ENCODE measurements around the gene GPC6.

GPC6 gene

DNA sequence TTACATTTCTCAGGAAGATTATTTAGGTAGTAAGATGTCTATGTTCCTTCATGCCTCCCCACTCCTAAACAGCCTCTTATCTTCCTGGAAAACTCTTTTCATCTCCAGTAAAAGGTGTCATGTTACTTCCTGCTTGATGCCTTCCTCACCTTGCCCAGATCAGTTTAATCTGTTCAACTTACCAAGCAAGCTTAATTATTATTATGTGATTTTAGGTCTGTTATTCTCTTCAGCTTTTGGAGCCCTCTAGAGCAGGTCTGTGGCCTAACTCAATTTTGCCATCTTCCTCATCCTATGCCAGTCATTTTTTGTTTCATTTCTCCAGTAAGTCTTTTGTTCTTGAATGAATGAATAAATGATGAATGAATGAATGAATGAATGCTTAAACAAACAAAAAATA lies 724.5 kb downstream of the GPC6 start:
- no peak for DNase-seq

GRCh38 chr13:93951951-93952350 lies 725.3 kb downstream of the GPC6 start:
- DNase-seq: no peak

DNA sequence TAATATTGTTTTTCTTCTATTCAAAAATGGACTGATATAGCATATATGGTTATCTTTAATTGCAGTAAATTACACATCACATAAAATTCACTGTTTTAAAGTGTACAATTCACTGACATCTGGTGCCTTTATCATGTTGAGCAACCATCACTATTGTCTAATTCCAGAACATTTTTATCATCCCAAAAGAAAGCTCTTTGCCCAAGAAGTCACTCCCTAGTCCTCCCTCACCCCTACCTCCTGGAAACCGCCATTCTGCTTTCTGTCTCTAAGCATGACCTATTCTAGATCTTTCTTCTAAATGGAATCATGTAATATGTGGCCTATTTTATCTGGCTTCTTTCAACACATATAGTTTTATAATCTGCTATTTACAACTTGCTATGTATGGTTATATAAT lies 727.2 kb downstream of the GPC6 start:
- DNase-seq: no peak

GRCh38 chr13:93955904-93956303 lies 729.3 kb downstream of the GPC6 start:
- no peak for DNase-seq

DNA sequence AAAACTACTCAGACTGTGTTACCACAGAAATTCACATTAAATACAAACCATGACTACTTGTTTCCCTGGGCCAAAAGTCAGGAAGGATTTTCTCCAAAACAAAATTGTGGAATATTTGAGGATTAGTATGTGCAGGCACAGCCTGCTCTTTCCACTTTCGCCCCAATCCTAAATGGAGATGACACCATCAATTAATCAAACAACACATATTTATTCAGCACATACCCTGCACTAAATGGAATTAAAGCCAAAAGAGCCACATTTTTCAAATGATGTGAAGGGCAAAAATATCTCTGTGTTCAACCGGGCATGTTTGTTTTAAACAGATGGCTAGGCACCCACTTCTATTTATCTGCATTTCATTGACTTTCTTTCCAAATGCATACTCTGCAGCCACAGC lies 729.8 kb downstream of the GPC6 start:
- no peak for DNase-seq

DNA sequence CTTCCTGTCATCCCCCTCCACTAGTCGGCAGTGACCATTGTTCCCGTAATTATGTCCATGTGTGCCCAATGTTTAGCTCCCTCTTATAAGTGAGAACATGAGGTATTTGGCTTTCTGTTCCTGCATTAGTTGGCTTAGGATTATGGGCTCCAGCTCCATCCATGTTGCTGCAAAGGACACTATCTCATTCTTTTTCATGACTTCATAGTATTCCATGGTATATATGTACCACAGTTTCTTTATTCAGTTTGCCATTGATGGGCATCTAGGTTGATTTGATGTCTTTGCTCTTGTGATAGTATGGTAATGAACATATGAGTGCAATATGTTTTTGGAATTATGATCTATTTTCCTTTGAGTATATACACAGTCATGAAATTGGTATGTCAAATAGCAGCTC lies 730.8 kb downstream of the GPC6 start:
- DNase-seq: no peak

DNA sequence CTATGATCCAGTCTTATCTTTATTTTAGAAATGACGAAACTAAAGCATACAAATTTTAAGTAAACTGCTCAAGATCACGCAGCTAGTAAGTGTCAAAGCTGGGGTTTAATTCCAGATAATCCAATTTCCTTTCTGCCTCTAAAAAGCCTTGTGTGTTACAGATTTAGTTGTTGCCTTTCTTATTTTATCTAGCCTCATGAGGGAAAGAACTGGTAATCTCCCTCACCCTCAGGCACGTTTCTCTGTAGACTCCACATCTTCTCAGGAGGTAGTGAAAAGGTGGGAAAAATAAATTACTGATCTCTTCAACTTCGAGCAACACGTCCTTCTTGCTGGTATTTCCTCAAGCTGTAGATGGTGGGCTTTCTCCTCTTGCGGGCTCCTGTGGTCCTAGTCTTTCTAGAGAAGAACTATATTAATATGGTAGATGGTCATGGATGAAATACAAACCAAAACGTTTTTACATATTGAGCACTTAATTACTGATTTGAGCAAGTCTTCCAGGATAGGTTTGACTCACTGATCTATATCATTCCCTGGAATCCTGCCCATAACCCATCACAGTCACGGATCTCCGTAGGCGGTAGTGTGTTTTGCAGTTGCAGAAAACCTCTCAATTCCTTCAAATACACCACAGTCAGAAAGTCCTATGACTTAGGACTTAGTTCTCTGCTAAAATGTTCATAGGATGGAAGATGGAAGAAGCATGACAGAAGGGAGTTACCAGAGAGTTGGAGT lies 733.4 kb downstream of the GPC6 start:
- no peak for DNase-seq

GRCh38 chr13:93963266-93964145 lies 736.9 kb downstream of the GPC6 start:
- no peak for DNase-seq

- DNase-seq: no peak
Measured at GRCh38 chr13:93964146-93964512, 737.5 kb downstream of the GPC6 start.

DNA sequence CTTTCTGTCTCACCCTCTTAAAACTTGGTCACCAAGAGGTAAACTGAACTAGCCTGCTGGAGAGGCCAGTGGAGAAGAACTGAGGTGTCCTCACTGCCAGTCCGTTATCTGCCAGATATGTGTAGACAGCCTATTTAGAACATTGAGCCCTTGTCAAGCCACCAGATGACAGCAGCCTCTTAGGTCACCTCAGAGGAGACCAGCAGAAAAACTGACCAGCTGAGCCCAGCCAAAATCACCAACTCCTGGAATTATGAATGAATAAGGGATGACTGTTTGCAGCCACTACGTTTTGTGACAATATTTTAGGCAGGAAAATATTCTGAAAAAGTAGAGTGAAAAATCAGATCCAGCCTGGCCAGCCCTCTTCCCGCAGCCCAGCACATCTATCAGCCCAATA lies 739.0 kb downstream of the GPC6 start:
- no peak for DNase-seq

DNA sequence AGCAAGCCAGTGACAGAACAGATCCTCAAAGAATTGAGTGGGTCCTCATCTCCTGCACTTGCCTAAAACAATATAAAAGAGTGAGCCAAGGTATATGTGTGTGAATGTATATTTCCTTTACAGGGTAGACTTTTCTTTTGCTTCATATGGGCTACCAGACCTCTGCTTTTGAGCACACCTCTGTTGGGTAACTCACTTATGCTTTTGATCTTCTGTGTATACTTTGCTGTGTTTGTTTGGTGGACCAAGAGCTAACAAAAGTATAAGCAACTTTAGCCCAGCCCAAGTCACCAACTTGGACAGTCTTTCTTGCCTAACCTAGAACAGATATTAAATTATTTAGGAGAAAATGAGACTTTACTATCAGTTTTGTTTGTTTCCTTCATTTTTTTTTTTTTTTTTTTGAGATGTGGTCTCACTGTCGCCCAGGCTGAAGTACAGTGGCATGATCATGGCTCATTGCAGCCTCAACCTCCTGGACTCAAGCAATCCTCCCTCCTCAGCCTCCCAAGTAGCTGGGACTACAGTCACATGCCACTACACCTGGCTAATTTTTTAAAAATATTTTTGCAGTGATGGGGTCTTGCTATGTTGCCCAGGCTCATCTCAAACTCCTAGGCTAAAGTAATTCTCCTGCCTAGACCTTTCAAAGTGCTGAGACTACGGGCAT lies 739.8 kb downstream of the GPC6 start:
- no peak for DNase-seq

DNA sequence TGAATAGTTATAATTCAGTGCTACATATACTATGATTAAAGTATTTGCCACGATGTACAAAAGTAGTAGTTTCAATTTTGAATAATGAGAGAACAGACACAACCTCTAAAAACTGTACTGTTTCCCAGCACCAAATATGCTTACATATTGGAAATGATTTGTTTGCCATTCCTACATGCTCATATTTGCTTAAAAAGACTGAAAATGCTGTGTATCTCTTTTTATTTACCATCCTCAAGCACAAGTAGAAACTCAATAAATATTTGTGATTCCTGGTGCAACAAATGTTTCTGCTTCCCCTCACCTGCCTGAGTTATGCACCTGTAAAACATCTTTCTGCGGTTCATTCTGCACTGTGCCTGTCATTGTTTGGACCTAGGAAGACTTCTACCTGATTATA lies 740.7 kb downstream of the GPC6 start:
- DNase-seq: no peak

DNA sequence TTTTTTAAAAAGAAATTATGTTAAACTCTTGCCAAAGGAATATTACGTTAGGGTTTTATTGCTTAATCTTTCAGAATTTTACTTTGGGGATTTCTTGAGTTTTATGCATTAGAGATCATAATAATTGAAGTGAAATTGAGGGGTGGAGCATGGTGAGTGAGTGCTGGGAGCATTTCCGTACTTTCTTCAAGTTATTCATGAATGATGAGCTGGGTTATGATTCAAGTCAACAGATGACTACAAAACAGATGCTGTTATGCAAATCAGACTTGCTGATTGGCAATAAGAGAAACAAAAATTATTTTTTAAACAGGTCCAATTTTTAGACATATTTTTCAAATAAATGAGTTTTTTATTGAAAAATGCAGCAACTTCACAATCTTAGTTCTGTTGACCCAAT lies 748.6 kb downstream of the GPC6 start:
- DNase-seq: no peak

DNA sequence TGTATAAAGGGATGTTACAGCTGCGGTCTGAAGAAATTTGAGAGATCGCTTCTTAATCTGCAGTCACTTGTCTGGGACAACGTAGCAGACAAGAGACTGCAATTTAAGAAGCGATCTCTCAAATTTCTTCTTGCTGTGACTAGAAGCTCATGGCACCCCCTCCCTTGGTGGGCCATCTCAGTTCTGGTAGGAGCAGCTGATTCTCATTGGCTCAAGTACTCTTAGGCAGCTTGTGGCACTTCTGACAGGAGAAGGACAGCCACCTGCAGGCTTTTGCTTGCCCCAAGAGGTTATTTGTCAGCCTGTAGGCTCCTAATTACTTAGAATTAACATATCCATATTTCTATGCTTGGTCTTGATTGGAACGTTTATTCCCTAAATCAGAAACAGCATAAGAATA lies 749.9 kb downstream of the GPC6 start:
- no peak for DNase-seq

GRCh38 chr13:93977986-93978385 lies 751.4 kb downstream of the GPC6 start:
- no peak for DNase-seq

DNA sequence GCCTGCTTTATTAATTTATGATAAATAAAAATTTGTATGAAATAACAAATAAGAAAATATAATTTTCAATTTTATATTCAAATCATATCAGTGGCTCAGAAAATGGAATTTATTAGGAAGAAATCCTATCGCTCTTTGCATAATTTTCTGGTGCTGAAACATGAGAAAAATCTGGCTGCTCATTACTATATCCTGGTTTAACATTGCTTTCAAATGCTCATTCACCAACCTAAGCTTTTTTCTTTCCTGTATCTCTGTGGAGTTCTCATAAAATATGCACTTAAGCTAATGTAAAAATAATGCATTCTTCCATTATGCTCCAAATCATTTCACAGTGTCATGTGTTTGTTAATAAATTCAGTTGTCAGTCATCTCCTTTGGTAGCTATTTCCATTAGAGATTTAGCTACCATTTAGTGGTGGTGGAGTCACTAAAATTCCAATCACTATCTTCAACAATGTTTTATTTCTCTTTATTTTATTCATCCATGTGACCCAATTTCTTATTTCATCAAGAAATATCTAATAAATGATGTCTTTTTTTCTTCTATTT lies 754.9 kb downstream of the GPC6 start:
- no peak for DNase-seq

DNA sequence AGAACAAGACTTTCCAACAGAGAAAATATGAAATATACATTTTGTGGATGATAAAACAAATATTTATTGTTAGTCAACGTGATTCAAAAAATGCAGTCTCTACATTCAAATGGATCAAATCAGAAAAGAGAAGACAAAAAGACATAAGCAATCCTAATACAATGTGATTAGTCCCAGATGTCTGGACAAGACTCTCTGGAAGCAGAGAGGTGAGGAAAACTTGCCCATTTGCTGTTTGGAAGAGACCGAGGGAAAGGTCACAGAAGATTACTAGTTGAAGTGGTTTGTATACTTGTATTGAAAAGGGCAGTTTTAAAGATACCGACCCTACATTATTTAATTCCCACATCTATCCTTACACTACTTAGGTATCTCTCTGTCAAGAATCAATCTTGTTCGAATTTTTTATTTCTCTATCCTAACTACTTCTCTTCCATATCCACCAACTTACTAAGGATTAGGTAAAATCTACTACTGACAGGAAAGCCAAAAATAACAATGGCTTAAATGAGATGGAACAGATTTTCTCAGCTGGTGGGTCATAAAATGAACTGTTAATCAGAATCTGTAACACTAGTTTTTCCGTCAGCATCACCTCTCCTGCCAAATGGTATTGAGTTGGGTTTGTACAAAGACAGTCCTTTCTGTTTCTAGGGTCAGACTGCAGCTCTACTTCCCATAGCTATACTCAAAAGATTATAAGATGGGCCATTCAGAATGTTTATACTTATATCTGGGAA lies 755.7 kb downstream of the GPC6 start:
- DNase-seq: no peak

GRCh38 chr13:93984052-93984451 lies 757.4 kb downstream of the GPC6 start:
- no peak for DNase-seq

DNA sequence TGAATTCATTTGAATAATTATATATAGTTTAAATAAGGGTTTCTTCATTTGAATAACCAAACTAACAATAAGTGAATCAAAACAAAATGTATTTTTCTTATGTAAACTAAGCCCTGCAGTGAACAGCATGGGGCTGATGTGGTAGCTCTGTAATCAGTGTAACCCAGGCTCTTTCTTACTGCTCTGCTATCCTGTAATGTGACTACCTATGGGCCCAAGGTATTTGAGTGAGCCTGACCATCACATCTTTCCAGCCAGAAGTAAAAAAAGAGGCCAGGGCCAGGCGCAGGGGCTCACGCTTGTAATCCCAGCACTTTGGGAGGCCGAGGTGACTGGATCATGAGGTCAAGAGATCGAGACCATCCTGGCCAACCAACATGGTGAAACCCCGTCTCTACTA lies 758.3 kb downstream of the GPC6 start:
- DNase-seq: no peak

GRCh38 chr13:93987458-93987857 lies 760.9 kb downstream of the GPC6 start:
- no peak for DNase-seq

GRCh38 chr13:93991569-93991968 lies 765.0 kb downstream of the GPC6 start:
- DNase-seq: no peak

DNA sequence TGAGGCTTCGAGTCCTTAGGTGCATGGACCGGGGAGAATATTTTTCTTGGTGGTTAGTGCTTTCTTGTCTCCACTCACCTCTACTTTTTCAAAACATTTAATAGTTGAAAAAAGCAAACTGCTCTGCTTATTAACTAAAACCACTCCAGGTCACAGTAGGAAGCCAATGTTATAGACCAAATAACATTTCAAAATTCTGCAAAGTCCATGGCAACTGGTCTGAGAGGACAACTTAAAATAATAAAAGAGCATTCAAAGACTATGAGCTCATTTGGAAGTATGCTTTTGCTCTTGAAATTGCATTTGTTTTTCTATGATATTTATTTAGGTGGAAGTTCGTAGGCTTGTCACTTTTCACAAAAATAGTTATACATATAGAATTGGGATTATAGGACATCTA lies 769.9 kb downstream of the GPC6 start:
- DNase-seq: no peak

GRCh38 chr13:94006296-94006695 lies 779.7 kb downstream of the GPC6 start:
- DNase-seq: no peak
